Activated T-cell treated with anti-CD3 and anti-CD28 coated beads, Interleukin-2, amount 50 U/mL, for 48 hours (primary cell): ENCODE measurements around the gene PLEKHG1.

Experiments
- DNase-seq, 2 experiments: peaks; one replicate each; pipeline ENCODE4 v3.0.0-alpha.2; 2020

PLEKHG1 gene

DNA sequence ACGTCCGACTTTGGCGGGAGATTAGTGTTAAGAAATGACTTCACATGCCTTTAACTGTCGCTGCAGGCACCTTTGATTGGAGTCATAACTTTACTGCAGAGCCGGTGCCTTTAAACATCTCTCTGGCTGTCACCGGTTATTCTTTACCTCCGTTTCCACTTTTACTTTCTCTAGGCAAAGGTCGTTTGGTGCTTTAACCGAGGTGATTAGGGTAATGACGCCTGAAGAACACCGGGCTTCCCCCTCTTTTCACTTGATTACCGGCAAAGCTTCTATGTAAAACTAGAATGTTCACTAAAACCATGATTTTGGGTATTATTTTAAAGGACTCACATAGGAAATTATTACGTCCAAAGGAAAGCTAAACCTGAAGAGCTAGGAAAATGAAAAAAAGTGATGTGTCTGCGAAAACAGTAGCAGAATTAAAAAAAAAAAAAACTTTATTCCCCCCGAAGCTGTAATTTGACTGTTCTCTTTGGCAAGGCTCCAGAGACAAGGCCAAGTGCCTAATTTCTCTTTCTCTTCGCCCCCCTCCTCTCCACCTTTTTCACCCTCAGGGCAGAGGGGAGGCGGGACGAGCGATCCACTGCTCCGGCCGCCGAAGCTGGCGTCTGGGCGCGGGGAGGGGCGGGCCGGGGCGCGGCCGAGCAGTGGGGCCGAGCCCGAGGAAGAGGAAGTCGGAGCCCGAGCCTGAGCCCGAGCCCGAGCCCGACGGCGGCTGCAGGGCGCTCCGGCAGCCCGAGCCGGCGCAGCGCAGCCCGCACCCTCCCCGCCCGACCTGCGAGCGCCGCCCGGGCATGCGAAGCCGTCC is at the start of gene PLEKHG1:
PLEKHG1 (plus strand) TSS at position 687 of the 811 bp plus-strand sequence. CDS start 133,797 bp downstream, outside the sequence.
- peak; percentile 64 to 77 for DNase-seq

DNA sequence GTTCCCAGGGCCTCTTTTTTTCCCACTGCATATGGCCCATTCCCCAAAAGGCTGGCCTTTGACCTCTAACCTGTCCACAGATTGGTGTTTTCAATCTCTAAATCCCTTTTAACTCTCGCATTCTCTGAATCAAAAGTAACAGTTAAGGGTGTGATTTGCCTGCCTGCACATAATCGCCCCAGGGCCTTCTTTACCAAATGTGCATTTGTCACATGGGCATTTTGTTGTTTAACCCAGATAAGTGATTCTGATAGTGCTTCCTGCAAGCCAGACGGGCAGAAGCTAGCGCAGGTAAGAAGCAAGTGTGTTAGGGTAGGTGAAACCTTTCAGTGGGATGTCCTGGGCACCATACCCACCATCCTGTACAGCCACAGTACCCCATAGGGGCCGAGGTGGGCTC is 49.4 kb upstream of the PLEKHG1 start:
- DNase-seq, result no peak

DNA sequence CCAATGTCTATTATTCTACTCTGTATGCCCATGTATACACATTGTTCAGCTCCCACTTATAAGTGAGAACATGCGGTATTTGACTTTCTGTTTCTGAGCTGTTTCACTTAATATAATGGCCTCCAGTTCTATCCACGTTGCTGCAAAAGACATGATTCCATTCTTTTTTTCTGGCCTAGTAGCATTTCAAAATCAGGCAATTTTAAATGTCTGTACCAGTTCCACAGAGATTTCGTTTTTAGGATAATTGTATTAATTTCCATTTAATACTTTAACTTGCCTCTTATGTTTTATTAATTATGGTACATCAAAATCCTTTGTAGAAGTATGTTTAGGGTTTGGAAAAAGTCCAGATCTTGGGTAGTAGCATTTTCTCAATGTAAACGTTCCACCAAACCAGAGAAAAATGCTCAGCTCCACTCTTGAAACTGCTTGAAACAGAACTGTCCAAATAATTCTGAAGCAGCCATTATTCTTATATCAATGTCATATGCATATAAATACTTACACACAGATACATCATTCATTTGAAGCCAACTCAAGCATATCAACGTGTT is 42.6 kb upstream of the PLEKHG1 start:
- DNase-seq, result no peak

DNA sequence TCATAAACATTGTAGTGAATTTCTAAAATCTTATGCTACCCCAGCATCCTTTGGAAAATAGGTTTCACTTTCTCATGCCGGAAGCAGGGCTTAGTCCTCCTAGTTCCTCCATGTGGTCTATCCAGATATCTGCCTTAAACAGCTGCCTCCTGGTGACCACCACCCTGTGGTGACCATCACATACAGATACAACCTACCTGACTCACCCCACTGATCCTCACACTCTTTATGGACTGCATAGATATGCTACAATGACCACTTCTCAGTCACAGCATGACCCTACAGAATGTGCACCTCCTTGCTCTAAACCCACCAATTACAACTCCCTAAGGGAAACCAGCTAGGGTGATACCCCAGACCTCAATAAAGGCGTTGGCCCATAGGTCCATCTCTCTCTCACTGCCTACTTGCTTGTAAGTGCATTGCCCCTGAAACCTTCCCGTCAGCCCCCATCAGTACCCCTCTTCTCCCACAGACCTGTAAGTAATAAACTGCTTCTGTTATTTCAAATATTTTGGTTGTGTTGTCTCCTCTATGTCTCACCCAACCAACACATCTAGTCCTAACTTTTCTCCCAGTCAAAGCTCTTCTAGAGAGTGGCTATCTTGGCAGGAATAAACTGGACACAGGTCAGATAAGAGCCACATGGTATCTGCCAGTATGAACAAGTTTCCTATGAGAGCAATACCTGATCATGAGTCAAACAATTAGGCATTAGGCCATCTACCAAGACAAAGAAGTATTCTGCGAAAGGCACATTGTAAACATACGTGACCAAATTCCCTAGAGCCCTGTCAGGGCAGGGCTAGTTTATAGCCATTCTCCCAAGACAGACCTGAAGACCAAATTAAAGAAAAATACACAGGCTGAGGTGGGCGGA is 39.4 kb upstream of the PLEKHG1 start:
- no peak for DNase-seq

DNA sequence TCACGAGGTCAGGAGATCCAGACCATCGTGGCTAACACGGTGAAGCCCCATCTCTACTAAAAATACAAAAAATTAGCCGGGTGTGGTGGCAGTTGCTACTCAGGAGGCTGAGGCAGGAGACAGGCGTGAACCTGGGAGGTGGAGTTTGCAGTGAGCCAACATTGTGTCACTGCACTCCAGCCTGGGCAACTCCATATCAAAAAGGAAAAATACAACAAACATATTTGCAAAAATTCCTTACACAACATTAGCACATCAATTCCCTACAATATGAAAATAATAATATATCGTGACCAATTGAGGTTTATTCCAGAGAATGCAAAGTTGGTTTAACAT is 38.8 kb upstream of the PLEKHG1 start:
- DNase-seq, result no peak

DNA sequence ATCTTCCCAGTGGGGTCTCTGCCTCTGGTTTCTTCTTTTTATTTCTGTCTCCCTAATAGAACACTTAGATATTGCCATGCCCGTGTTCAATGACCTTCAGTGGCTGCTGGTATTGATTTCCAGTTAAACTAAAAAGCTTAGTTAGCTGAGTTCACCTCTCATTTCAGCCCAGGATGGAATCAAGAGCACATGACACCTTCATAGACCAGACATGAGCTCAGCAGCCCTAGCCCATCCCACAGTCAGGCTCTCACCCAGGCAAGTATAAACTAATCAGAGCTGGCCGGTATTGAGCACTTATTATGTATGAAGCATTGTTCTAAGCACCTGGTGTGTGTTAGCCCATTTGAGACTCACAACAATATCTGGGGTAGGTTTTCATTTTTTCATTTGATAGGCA is 33.7 kb upstream of the PLEKHG1 start:
- DNase-seq, result no peak

DNA sequence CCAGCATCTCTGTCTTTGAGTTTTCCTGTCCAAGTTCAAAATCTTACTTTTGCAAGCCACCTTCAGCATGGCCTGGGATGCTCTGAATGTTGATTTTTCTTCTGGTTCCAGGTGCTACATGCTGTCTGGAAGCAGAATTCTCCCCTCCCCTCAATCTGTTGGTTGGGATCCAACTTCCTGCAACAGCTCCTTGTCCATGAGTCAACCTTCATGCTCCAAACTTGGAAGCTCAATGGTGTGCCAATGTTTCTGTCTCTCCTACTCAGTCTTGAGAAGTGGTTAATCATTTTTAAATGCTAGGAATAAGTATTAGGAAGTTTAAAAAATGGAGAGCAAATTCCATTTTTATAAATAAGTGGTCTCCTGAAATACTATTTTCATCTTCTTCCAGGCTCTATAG is 33.2 kb upstream of the PLEKHG1 start:
- no peak for DNase-seq

DNA sequence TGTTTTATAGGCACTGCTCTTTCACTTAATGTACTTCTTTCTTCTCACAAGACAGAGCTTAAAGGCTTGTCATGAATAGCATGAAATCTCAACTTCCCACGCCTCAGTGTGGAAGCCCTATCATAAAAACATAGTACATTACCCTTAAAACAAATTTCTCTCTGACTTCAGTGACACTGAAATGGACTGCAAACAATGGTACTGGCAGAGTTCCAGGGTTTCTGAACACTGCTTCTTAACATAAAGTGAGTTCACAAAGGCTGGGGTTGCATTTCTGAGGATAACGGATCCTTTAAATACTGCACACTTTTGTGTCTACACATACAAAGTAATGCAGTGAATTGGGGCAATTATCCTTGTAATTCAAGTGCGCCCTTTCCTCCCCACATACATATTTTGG is 32.3 kb upstream of the PLEKHG1 start:
- DNase-seq, result no peak

DNA sequence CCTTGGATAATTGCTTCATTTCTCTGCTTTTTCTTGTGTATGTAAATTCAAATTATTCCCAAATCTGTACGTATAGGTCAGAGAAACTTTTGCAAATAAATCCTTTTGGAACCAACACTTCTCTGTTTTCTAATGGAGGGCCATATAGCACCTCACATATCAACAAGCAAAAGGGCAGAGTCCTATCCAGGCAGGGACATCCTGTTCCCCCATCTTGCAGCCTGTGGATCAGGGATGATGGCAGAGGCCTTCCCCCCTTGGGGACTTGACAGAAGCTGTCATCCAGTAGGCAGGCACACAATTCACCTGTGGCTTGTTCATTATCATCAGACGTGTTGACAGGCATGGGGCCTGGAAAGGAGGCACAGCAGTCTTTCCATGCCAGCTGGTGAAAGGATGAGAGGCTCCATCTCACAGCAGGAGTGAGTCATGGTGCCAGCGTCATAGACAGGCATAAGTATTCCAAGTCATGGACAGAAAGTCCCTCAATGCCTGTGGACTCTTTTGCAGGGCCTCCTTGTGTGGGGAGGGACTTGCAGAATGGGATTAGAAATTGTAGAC is 31.8 kb upstream of the PLEKHG1 start:
- no peak for DNase-seq

DNA sequence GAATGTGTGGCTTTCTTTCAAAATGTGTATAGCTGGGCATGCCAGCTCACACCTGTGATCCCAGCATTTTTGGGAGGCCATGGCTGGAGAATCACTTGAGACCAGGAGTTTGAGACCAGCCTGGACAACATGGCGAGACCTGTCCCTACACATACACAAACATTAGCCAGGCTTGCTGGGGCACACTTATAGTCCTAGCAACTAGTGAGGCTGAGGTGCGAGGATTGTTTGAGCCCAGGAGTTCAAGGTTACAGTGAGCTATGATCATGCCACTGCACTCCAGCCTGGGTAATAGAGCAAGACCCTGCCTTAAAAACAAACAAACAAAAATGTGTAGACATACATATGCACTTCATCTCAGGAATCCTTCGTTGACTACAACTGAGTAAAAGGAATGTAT is 31.1 kb upstream of the PLEKHG1 start:
- DNase-seq, result no peak

DNA sequence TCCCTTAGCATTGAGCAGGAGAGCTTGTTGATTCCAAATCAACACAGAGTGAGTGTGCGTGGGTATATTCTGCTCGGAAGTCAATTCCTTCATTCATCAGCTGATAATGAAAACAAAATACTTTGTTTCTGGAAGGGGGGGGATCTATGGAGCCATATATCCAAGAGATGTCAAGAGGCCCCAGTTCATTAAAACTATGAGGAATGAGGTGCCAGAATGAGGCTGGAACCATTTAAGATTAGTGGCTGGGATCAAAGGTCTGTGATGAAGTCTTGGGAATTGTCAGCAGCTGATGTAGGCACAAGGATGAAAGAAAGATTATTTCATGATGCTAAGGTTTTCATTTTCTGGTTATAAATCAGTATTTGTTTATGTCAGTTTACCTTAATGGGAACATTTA is 30.5 kb upstream of the PLEKHG1 start:
- DNase-seq, result no peak

DNA sequence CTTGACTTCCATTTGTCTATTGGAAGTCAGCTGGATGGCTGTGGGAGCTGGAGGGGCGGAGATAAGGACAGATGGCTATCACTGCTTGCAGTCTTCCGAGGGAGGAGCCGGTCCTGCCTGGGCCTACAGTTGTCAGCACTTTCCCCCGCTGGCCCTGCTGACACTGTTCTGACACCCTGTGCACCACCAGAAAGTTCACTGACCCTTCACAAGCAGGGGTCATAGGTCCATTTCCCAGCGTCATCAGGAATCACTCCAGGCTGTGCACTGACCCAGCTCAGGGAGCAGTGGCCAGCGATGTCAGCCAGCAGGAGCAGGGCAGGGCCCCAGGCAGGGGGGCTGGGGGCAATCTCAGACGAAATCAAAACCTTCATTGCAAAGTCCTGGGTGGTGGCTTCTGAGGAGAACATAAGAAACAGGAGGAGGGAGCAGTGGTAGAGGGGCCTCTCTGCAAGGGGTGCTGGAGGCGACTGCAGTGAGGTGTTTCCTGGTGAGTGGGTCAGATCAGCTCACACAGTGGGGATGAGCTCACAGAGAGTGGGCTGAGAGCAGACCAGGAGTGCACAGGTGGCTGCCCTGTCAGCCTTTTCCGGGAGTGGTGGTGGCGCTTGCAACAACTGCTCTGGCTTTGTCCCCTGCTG is 26.5 kb upstream of the PLEKHG1 start:
- no peak for DNase-seq

DNA sequence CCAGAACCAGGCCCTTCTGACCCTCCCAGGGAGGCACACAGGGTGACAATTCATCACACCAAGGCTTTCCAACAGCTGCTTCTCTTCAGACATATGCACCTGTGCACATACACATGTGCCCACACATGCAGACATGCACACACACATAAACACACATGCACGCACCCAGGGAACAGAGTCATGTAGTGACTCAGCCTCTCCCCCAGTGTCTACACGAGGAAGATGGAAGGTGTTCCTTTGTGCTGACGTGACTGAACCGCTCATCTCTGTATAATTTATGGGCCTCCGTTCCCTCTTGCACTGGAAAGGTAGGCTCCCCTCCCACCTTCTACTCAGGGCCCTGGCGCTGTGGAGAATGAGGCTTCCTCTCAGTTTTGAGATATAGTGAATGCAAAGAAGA is 23.8 kb upstream of the PLEKHG1 start:
- no peak for DNase-seq

DNA sequence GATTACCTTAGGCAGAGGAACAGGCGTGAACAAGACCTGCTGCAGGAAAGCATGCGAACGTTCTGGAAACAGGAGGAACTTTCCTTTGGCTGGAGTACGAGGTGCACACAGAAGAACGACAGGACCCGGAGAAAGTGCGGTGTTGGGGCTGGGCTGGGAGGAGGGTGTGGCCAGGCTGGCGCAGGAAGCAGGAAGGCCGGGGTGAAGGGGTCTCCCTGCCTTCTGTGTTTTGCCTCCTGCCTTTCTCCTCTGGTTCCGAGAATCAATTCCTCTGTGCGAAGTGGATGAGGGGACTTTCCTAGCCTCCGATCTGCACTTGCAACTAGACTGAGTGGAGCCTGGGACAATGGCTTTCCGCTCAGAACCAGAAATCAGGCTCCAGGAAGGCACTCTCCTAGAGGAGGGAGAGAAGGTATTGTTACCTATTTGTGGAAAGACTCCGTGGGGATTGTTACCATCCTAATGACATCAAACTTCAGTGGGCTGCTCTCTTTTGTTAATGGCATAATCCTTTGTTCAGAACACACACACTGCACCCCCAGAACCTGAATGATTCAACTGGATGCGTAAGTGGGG is 22.9 kb upstream of the PLEKHG1 start:
- DNase-seq, result no peak

DNA sequence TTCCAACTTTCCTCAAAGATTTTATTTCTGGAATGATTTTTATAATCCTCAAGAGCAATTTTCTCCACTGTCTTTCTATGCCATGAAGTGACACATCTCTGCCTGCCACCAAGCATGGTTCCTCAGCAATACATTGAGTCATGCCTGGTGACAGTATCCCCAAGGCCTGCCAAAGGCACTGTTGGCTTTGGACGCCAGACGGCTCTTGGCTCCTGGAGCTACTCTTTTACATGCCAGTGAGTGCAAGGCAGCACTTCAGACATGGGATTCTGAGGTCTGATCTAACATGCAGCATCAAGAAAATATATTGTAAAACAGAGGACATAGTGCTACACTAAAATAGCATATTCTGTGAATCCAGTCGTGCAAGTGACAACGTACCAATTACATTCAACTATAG is 20.1 kb upstream of the PLEKHG1 start:
- no peak for DNase-seq

DNA sequence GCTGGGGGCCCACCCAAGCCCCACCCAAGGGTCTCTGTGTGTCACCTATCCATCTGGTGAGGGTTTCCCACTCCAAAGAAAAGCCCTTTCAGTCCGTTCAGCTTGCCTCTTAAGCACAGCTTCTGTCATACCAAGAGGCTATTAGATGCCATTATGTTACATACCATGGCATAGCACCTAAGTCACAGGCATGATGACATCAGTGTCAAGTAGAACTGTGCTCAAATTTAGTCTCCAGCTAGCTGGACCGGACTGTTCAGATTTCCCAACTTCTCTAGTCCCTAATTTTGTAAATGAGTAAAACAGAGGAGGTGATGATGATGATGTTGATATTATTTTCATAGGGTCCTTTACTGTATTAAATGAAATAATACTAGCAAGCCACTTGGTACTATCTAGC is 19.2 kb upstream of the PLEKHG1 start:
- DNase-seq, result no peak

DNA sequence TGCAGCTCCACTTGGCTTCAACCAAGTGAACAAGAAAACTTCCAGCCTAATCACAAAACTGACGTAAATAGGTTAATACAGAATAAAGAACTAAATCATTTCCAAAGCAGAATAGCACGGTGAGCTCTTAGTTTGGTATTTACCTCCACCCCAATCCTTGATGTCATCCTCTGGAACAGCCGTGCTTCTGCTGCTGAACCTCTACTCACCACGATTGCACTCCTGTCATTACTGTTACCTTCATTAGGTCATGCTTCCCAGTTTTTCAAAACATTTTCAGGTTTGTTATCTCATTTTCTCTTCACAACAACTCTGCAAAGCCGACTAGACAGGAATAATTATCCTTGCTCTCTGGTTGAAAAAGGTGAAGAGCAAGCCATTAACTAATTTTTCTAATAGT is 15.6 kb upstream of the PLEKHG1 start:
- no peak for DNase-seq

DNA sequence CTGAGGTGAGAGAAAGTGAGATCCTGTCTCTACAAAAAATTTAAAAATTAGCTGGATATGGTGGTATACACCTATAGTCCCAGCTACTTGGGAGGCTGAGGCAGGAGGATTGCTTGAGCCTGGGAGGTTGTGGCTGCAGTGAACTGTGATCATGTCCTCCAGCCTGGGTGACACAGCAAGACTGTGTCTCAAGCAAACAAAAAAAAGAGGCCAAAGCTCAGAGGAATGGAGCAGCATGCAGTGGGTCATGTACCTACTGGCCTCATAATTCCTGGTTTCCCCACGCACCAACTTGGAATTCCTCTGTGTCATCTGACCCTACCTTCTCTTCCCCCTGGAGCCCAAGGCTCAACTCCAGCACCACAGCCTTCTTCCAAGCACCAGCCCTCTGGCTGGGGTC is 15.1 kb upstream of the PLEKHG1 start:
- DNase-seq, result no peak

DNA sequence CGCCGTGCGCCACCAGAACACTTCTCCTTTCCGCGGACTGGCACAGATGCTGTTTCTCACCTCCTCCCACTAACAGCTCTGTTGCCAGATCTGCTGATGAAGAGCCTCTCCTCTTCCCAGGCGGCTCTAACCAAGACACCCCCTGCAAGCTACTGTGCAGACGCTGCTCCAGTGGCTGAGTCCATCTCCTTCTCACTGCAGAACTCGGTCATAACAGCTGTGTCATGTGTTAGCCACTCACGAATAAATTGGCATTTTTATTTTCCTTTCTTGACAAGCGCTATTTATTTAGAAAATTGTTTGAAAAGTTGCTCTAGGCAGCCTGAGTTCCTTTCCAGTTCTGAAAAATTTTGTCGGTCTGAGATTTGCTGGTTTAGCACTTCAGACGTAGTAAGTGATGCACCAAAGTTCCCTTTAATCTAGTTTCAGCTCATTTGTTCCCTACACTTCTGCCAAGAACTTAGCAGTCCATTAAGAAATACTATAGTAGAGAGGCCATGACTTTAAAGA is 12.8 kb upstream of the PLEKHG1 start:
- no peak for DNase-seq

DNA sequence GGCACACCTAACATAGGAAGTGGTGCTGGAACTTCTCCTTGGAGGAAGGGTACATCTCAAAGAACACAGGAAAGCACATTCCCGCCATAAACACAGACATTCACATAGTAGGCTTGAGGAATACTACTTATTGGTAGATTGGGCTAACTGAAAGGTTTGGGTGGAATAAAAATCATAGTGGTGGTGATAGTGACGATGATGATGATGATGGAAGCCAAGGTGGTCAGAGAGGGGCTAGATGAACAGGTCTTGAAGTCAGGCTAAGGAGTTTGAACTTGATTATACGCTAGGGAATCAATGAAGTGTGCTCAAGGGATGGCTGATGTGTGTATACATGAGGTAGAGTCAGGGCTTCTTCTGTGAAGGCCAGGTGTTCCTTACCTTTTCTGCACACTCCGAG is 12.0 kb upstream of the PLEKHG1 start:
- DNase-seq, result no peak

DNA sequence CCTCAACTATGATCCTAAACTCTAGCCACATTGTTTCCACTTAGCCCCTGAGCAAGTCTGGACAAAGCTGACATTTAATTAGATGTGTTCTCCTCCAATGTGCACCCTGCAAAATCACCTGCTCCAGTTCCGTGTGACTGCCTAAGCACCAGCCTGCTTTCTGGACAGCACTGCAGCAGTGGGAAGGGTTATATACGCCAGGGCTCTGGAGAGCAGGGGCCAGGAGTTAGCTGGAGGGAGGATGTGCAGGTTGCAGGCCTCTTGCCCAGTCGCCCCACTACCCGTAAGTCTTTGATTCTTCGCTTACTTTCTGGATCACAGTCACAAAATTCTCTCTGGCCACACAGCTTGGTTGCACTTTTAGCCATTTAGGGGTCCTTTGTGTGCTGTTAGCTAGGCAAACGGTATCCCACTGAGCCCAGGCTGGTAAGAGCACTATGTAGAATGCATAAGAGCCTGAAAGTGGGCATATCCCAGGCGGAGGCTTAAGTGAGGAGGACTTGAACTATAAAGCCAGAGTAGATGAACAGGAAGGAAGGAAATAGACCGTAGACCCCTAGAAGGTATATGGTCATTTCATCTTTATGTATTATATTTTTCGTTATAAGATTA is 10.7 kb upstream of the PLEKHG1 start:
- no peak for DNase-seq

DNA sequence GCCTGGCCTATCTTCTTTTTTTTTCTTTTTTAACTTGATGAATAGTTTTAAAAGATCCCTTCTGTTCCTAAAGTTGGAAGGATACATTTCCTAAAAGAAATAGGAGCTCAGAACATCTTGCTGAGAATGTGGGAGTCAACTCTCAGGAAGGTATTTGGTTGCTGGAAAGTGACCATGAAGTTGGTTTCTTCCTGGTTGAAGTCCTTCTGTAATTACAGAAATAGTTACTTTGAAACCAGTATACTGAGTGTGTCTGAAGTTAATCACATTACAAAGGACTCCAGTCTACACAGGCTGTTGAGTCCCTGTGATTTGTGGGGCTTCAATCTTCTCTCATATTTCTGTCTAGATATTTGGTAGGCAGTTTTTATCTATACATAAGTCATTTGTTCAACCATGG is 9.8 kb upstream of the PLEKHG1 start:
- DNase-seq, result no peak
